HG02763 (cell line): ENCODE data around the gene ZNF222.

Experiments used
- ATAC-seq: cut with Tn5 transposase; IDR thresholded peaks from one replicate; pipeline ENCODE4 v1.9.1; 2021; ENCODE audit warnings: mild to moderate bottlenecking, moderate library complexity; ENCODE audit not compliant: unreplicated experiment

Gene ZNF222

GRCh38 chr19:44051650-44052402 is 26.6 kb downstream of the ZNF222 start, which contains the start of gene ZNF223:
TSS of gene ZNF223 (plus strand) at chr19:44052036. CDS start at chr19:44055177, 3,141 bp downstream.
- peak; percentile 78 for ATAC-seq

DNA sequence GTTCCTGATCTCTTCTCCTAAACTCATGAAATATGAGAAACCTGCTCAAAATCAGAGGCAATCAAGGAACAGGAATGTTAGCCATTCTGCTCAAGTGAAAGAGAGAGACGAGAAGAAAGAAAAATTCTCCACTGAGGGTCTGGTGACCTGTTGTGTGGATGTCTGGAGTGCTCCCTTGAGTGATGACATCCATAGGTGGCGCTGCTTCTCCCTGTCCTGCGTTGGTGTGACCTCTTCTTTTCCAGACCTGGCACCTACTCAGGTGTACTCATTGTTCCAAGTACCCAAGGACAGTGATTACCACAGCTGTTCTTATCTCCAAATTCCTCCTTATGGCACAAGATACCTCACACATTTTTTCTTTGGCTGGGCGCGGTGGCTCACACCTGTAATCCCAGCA is 30.7 kb downstream of the ZNF222 start:
- no peak for ATAC-seq

DNA sequence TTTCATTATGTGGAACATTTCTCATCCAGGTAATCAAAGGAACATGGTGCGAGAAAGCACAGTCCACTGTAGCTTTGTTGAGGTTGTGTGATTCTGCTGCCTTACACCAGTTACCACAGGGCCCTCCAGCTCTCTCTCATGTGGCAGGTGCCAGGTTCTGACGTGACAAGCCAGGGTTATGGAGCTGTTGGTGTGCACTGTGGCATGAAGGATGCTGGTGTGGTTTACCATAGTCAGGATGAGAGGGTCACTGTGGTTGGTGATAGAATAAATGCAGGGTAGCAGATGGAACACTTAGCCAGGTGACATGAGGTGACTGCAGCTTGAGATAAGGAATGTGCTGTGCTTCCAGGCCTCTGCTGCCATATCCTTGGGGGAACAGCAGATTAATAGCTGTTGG is 34.0 kb downstream of the ZNF222 start:
- no peak for ATAC-seq

- no peak for ATAC-seq
Measured at GRCh38 chr19:44061038-44061437, 35.9 kb downstream of the ZNF222 start.

DNA sequence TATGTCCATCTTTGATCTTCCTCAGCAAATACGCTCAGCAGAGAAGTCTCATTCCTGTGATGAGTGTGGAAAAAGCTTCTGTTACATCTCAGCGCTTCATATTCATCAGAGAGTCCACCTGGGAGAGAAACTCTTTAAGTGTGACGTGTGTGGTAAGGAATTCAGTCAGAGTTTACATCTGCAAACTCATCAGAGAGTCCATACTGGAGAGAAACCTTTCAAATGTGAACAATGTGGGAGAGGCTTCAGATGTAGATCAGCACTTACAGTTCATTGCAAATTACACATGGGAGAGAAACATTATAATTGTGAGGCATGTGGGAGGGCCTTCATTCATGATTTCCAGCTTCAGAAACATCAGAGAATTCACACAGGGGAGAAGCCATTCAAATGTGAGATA is 41.1 kb downstream of the ZNF222 start:
- no peak for ATAC-seq

DNA sequence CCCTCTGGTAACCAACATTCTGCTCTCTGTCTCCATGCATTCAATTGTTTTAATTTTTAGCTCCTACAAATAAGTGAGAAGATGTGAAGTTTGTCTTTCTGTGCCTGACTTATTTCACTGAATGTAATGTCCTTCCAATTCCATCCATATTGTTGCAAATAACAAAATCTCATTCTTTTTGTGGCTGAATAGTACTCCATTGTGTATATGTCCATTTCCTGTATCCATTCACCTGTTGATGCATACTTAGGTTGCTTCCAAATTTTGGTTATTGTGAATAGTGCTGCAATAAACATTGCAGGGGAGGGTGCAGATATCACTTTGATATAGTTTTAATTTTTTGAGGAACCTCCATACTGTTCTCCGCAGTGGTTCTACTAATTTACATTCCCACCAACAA is 44.2 kb downstream of the ZNF222 start:
- no peak for ATAC-seq

- ATAC-seq: peak; percentile 96
Measured at GRCh38 chr19:44071824-44072542, 46.8 kb downstream of the ZNF222 start, which contains the start of gene ZNF284. TSS of gene ZNF284 (plus strand) at chr19:44072159. CDS start at chr19:44076390, 4,231 bp downstream.

GRCh38 chr19:44072543-44073401 is 47.6 kb downstream of the ZNF222 start:
- ATAC-seq: no peak

DNA sequence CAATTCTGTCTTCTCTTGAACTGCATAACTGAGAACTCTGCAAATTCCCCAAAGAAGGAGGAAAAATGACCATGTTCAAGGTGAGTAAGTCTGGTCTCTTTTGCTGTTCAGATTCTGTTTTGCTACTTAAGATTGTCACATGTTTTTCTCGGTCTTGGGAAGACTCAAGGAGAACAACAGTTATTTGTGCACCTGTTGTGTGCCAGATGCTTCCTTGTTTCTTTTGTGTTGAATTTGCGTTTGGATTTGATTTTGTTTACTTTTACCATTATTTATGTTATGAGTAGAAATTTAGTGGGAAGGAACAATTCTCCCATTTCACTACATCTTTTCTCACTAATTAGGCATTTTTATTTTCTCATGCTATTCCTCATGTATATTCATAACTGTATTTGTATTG is 51.1 kb downstream of the ZNF222 start:
- no peak for ATAC-seq
